ENCODE results near the gene CCDC6.

GRCh38 chr10:59807629-59808620 lies 98.4 kb downstream of the CCDC6 start:
- TF ChIP-seq CTCF (IDR thresholded peaks at IDR 0.05) = no peak
- TF ChIP-seq POLR2A (IDR thresholded peaks at IDR 0.05) = no peak
- no peak for TF ChIP-seq EP300 (IDR thresholded peaks at IDR 0.05)
